HEK293 (cell line): ENCODE results near the gene PTCD1.
A peak's percentile ranks its signal among the peaks of the same experiment; 100 is the strongest.

Experiments
- CTCF ChIA-PET: fragments of 350-600 bp; formaldehyde crosslinking; extraction: SDS; loops from one replicate; lab custom pipeline; 2021; ENCODE audit warnings: antibody characterized with exemption; lab: Yijun Ruan, JAX
- POLR2A ChIA-PET: fragments of 300-600 bp; formaldehyde crosslinking; extraction: SDS; loops from one replicate; lab custom pipeline; 2020; ENCODE audit warnings: antibody characterized with exemption, inconsistent platforms; lab: Yijun Ruan, JAX
- H3K27ac ChIP-seq: fragments of 200-500 bp; sonication (Bioruptor generic); 2 replicates; pipeline ENCODE4 v1.5.1; 2014; ENCODE audit warnings: low read depth, low read length, control low read depth, inconsistent platforms; ENCODE audit errors: extremely low read depth
- H3K36me3 ChIP-seq, 2 experiments: fragments of 200-500 bp in 1 of 2; sonication (Bioruptor generic) in 1 of 2; 1 replicate in 1 of 2; 2 replicates in 1 of 2; pipeline ENCODE4 v1.5.1; 2014 to 2017; ENCODE audit warnings: inconsistent platforms in 2 of 2, low read length in 2 of 2; ENCODE audit not compliant: control insufficient read depth in 2 of 2, insufficient read depth in 1 of 2
- H3K4me1 ChIP-seq: fragments of 200-500 bp; sonication (Bioruptor generic); 2 replicates; pipeline ENCODE4 v1.5.1; 2014; ENCODE audit warnings: mild to moderate bottlenecking, low read length, inconsistent platforms; ENCODE audit not compliant: control insufficient read depth, insufficient read depth
- H3K4me3 ChIP-seq: 2 replicates; pipeline ENCODE4 v1.5.1; 2011; ENCODE audit warnings: low read depth, mild to moderate bottlenecking, control low read depth, low read length, moderate library complexity
- H3K9me3 ChIP-seq: fragments of 200-500 bp; sonication (Bioruptor generic); 2 replicates; pipeline ENCODE4 v1.5.1; 2014; ENCODE audit warnings: low read depth, low read length, inconsistent platforms; ENCODE audit not compliant: control insufficient read depth, insufficient read depth
- GLI4 ChIP-seq: fragments of 450-650 bp; formaldehyde crosslinking; IDR thresholded peaks from 2 replicates; pipeline ENCODE4 v1.5.1; 2016; ENCODE audit warnings: missing biosample characterization, missing genetic modification characterization
- GLIS2 ChIP-seq: fragments of 450-650 bp; formaldehyde crosslinking; IDR thresholded peaks from 2 replicates; pipeline ENCODE4 v1.5.1; 2016; ENCODE audit warnings: missing biosample characterization, missing genetic modification characterization
- KLF17 ChIP-seq: fragments of 450-650 bp; formaldehyde crosslinking; IDR thresholded peaks from 2 replicates; pipeline ENCODE4 v1.5.1; 2016; ENCODE audit warnings: missing biosample characterization, missing genetic modification characterization
- KLF9 ChIP-seq: fragments of 450-650 bp; formaldehyde crosslinking; IDR thresholded peaks from 2 replicates; pipeline ENCODE4 v1.5.1; 2016; ENCODE audit warnings: missing biosample characterization, missing genetic modification characterization, low read depth
- OSR2 ChIP-seq: fragments of 450-650 bp; formaldehyde crosslinking; IDR thresholded peaks from 2 replicates; pipeline ENCODE4 v1.5.1; 2016; ENCODE audit warnings: missing biosample characterization, missing genetic modification characterization
- PBX3 ChIP-seq: sonication (generic); formaldehyde crosslinking; IDR thresholded peaks from 2 replicates; pipeline ENCODE4 v1.8.1; 2022; ENCODE audit warnings: mild to moderate bottlenecking, moderate library complexity, missing genetic modification reagents
- PRDM10 ChIP-seq: fragments of 450-650 bp; formaldehyde crosslinking; IDR thresholded peaks from 2 replicates; pipeline ENCODE4 v1.5.1; 2016; ENCODE audit warnings: missing biosample characterization, missing genetic modification characterization
- PRDM4 ChIP-seq: fragments of 450-650 bp; formaldehyde crosslinking; IDR thresholded peaks from 2 replicates; pipeline ENCODE4 v1.5.1; 2017; ENCODE audit warnings: missing biosample characterization, missing genetic modification characterization
- SP3 ChIP-seq: fragments of 450-650 bp; formaldehyde crosslinking; IDR thresholded peaks from 2 replicates; pipeline ENCODE4 v1.5.1; 2016; ENCODE audit warnings: missing biosample characterization, missing genetic modification characterization
- SP7 ChIP-seq: fragments of 450-650 bp; formaldehyde crosslinking; IDR thresholded peaks from 2 replicates; pipeline ENCODE4 v1.5.1; 2016; ENCODE audit warnings: missing biosample characterization, missing genetic modification characterization
- WT1 ChIP-seq: fragments of 450-650 bp; formaldehyde crosslinking; IDR thresholded peaks from 2 replicates; pipeline ENCODE4 v1.5.1; 2016; ENCODE audit warnings: missing biosample characterization, missing genetic modification characterization
- ZBTB11 ChIP-seq: fragments of 450-650 bp; formaldehyde crosslinking; conservative IDR thresholded peaks from 2 replicates; pipeline ENCODE4 v1.5.1; 2016; ENCODE audit warnings: low read depth, missing biosample characterization, missing genetic modification characterization
- ZBTB20 ChIP-seq: fragments of 450-650 bp; formaldehyde crosslinking; IDR thresholded peaks from 2 replicates; pipeline ENCODE4 v1.5.1; 2016; ENCODE audit warnings: missing biosample characterization, missing genetic modification characterization
- ZNF335 ChIP-seq: fragments of 450-650 bp; formaldehyde crosslinking; conservative IDR thresholded peaks from 2 replicates; pipeline ENCODE4 v1.5.1; 2016; ENCODE audit warnings: missing biosample characterization, missing genetic modification characterization
- ZNF423 ChIP-seq: fragments of 450-650 bp; formaldehyde crosslinking; IDR thresholded peaks from 2 replicates; pipeline ENCODE4 v1.5.1; 2016; ENCODE audit warnings: missing biosample characterization, missing genetic modification characterization
- ZNF513 ChIP-seq: fragments of 450-650 bp; IDR thresholded peaks from 2 replicates; pipeline ENCODE4 v1.5.1; 2018; ENCODE audit warnings: missing biosample characterization, missing genetic modification characterization
- ZNF600 ChIP-seq: fragments of 450-650 bp; formaldehyde crosslinking; IDR thresholded peaks from 2 replicates; pipeline ENCODE4 v1.5.1; 2016; ENCODE audit warnings: missing biosample characterization, missing genetic modification characterization
- ZNF658 ChIP-seq: fragments of 450-650 bp; formaldehyde crosslinking; IDR thresholded peaks from 2 replicates; pipeline ENCODE4; 2016; ENCODE audit warnings: missing biosample characterization, missing genetic modification characterization
- ZNF704 ChIP-seq: fragments of 450-650 bp; formaldehyde crosslinking; IDR thresholded peaks from 2 replicates; pipeline ENCODE4 v1.5.1; 2016; ENCODE audit warnings: missing biosample characterization, missing genetic modification characterization
- ZNF843 ChIP-seq: fragments of 450-650 bp; formaldehyde crosslinking; IDR thresholded peaks from 2 replicates; pipeline ENCODE4 v1.5.1; 2016; ENCODE audit warnings: missing biosample characterization, missing genetic modification characterization
- ZSCAN30 ChIP-seq: fragments of 450-650 bp; IDR thresholded peaks from 2 replicates; pipeline ENCODE4 v1.5.1; 2018; ENCODE audit warnings: missing biosample characterization, mild to moderate bottlenecking, missing genetic modification characterization, moderate library complexity

The PTCD1 gene

GRCh38 chr7:99438573-99439480 is at the start of gene PTCD1, which contains the start of gene CPSF4:
PTCD1 (minus strand) TSS chr7:99438798; CDS start chr7:99435242, 3,556 bp downstream.
CPSF4 (plus strand) TSS chr7:99438943; CDS start chr7:99439083, 140 bp downstream.
- Histone ChIP-seq H3K9me3 (no peaks in the 10 kb centered on the region), H3K36me3 (peaks cover 42 to 49% of the 10 kb centered on the region in 2 experiments), H3K4me3 (peak within 1 kb of the TSS; percentile 91), H3K27ac (peak within 1 kb of the TSS; percentile 91), H3K4me1 (peaks cover 9% of the 10 kb centered on the region)
- CTCF ChIA-PET, result no interaction called here
- POLR2A ChIA-PET, result interaction anchor here (0.6 to 2.4 kb wide), 14 partner anchors 9 to 178 kb away, joined by 3 to 20 read pairs (median 4); partner anchors contain the start of genes BUD31, PDAP1, ZKSCAN5 and ZNF394
- peak; percentile 67; the same call in 1 of the 2 replicates for TF ChIP-seq SP7 (tag by site-specific recombination)
- no peak for TF ChIP-seq KLF17 (tag by site-specific recombination)
- TF ChIP-seq OSR2 (tag by site-specific recombination), result peak; percentile 36; the same call in 1 of the 2 replicates
- TF ChIP-seq ZNF600 (tag by site-specific recombination), result 0 out of 2 replicates have a peak, but pooled peaks have one; percentile 7
- TF ChIP-seq SP3 (tag by site-specific recombination), result peak; percentile 84
- peak; percentile 83 for TF ChIP-seq ZSCAN30 (tag by site-specific recombination)
- peak; percentile 74 for TF ChIP-seq PRDM10
- peak; percentile 84 for TF ChIP-seq WT1 (tag by site-specific recombination)
- no peak for TF ChIP-seq ZNF704 (tag by site-specific recombination)
- peak; percentile 71 for TF ChIP-seq GLIS2 (tag by site-specific recombination)
- TF ChIP-seq PBX3 (CRISPR knock-in tag), result peak; percentile 73; the same call in 1 of the 2 replicates
- TF ChIP-seq ZNF513 (tag by site-specific recombination), result 0 out of 2 replicates have a peak, but pooled peaks have one; percentile 13
- TF ChIP-seq ZBTB20, result peak; percentile 74; the same call in 1 of the 2 replicates
- no peak for TF ChIP-seq ZNF658
- no peak for TF ChIP-seq ZNF423 (tag by site-specific recombination)
- TF ChIP-seq ZBTB11 (tag by site-specific recombination), result peak; percentile 96
- TF ChIP-seq ZNF843 (tag by site-specific recombination), result no peak
- TF ChIP-seq PRDM4 (tag by site-specific recombination), result 0 out of 2 replicates have a peak, but pooled peaks have one; percentile 25
- peak; percentile 81 for TF ChIP-seq ZNF335 (tag by site-specific recombination)
- TF ChIP-seq GLI4 (tag by site-specific recombination), result peak; percentile 72; the same call in 1 of the 2 replicates
- peak; percentile 77 for TF ChIP-seq KLF9 (tag by site-specific recombination)
